GM21423 (cell line): ENCODE results near the gene TMEM175.

Experiments
- ATAC-seq: cut with Tn5 transposase; IDR thresholded peaks from one replicate; pipeline ENCODE4 v1.9.1; 2021; ENCODE audit warnings: mild to moderate bottlenecking, moderate library complexity; ENCODE audit not compliant: unreplicated experiment

TMEM175 gene

DNA sequence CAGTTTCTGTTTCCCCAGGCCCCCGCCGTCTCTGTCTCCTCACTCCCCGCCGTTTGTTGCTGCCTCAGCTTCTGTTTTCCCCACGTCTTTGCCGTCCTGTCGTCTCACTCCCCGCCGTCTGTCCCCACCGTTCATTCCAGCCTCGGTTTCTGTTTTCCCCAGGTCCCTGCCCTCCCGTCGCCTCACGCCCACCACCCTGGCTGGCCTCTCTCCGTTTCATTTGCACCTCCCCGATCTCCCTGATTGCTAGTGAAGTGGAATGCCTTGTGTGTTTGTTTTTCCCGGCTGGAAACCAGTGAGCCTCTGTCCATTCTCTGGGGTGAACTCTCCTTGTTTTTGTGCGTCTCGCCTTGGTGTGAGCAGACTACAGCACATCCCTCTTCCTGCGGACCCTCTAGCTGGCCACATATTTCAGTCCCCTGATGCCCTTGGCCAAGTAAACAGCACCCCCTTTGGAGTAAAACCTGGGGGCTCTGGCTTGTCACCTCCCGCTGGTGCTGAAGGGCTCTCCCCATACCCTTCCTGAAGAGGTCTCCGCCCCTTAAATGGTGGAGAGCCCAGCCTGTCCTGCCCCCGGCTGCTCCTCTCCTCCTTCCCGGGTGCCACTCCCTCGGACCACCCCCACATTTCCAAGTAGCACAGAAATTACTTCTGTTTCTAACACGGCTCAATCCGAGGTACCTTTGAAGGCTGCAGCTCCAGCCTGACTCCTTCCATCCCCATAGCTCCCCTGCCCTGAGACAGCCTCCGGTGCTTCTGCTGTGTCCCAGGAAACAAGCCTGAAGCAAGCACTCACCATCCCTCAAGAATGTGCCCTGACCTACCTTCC lies 13.2 kb downstream of the TMEM175 start:
- ATAC-seq, result no peak

DNA sequence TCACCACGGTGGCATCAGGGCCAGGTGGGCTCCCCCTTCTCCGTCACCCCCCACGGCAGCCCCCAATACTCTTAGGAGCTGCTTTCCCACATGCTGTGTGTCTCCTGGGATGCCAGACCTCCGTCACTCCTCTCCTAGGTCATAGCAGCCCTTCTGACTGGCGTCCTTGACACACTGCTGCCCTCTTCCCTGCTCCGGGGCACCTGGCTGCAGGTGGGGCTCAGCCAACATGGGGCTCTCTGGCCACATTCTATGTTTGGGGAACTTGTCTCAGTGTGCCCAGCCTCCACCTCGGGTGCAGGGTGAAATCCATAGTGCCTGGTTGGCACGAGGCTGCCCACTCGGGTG lies 13.8 kb downstream of the TMEM175 start:
- no peak for ATAC-seq

DNA sequence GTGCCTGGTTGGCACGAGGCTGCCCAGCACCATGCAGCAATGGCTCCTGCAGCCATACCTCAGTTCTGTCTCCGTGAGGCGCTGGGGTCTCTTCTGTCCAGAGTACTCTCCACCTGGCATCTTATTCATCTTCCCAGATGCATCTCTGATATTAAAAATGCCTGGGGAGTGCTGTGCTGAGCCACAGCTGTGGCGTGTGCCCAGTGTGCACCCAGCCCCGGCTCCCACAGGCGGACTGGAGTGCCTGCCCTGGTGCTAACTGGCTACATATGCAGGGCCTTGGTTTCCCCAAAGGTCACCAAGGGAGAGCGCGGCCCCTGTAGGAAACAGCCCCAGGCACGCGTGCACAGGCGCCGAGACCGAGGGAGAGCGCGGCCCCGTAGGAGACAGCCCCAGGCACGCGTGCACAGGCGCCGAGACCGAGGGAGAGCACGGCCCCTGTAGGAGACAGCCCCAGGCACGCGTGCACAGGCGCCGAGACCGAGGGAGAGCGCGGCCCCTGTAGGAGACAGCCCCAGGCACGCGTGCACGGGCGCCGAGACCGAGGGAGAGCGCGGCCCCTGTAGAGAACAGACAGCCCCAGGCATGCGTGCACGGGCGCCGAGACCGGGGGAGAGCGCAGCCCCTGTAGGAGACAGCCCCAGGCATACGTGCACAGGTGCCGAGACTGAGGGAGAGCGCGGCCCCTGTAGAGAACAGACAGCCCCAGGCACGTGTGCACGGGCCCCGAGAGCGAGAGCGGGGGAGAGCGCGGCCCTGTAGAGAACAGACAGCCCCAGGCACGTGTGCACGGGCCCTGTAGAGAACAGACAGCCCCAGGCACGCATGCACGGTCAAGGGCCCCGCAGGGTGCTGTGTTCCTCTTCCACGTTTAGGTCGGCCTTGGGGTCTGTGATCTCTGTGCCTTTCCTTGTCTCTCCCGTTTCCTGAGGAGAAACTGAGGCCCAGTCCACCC lies 14.5 kb downstream of the TMEM175 start:
- no peak for ATAC-seq

DNA sequence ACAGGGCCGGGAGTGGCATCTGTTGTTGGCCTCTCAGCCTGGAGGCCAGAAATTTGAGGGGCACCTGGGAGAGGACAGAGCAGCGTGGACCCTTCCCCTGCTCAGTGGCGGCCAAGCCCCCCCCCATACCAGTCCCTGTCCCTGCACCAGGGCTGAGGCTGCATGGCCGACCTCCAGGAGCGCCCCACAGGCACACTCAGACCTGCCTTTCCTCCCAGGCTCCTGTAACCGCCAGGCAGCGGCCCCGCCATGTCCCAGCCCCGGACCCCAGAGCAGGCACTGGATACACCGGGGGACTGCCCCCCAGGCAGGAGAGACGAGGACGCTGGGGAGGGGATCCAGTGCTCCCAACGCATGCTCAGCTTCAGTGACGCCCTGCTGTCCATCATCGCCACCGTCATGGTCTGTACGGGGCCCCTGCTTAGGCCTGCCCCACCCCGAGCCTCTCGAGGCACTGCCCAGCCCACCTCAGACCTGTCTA lies 15.3 kb downstream of the TMEM175 start:
- ATAC-seq, result no peak

DNA sequence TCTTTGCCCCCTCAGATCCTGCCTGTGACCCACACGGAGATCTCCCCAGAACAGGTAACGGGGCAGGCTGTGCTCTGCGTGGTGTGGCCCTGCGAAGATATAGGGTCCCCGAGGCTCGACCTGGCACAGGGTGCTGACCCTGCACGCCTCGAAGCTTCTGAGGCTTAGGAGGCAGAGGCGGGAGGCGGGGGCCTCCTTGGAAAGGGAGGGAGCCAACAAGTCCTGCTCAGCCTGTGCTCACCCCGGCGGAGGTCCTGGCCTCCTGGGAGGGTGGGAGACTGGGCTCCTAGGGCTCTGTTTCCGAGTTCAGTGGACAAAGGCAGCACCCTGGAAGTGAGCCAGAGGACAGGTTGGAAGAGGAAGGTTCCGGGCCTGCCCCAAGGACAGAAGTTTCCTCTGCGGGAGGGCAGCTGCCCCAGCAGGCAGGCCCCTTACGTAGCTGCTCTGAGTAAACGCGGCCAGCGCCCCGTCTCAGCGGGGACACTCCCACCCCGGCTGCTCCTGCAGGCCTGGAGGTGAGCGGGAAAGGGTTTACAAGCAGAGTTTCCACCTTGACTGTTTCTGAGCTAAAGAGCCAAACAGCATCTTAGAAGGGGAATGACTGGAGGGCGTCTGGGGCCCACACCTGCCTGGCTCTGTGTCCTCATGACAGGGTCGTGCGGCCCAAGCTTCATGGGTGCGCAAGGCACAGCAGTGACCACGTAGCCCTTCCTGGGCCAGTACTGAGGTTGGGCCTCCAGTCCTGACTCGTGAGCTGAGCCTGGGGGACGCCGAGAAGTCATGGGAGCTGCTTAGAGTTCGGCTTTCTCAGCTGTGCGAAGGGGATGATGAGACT lies 16.1 kb downstream of the TMEM175 start:
- no peak for ATAC-seq

DNA sequence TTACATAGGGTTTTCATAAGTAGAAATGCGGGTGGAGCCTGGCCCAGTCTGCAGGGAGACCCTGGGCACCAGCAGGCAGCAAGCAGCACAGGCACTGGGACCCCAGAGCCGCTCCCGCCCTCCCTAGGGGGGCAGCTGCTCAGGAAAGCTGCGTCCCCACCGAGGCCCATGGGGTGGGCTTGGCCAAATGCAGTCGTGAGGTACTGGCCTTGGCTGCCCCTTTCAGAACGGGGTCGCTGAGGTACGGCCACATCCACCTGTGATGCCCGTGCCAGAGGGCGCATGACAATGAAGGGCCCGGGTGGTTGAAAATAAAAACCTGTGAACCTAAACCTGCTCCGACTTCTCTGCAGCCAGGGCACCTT lies 16.7 kb downstream of the TMEM175 start:
- no peak for ATAC-seq

DNA sequence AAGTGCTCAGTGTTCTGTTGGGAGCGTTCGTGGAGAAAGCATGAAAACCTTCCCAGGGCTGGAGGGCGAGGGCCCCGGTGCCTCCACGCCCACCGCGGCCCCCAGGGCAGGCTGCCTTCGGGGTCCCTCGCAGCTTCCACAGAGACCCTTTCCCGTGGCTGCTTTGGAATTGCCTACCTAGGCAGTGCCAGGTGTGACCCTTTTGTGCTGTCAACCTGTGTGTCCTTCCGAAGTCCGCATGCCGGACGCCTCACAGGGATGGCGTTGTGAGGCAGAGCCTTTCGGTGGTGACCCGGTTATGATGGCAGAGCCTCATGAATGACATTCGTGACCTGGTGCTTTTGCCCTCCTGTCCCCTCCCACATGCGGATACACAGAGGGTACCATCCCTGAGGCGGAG lies 17.4 kb downstream of the TMEM175 start:
- no peak for ATAC-seq

DNA sequence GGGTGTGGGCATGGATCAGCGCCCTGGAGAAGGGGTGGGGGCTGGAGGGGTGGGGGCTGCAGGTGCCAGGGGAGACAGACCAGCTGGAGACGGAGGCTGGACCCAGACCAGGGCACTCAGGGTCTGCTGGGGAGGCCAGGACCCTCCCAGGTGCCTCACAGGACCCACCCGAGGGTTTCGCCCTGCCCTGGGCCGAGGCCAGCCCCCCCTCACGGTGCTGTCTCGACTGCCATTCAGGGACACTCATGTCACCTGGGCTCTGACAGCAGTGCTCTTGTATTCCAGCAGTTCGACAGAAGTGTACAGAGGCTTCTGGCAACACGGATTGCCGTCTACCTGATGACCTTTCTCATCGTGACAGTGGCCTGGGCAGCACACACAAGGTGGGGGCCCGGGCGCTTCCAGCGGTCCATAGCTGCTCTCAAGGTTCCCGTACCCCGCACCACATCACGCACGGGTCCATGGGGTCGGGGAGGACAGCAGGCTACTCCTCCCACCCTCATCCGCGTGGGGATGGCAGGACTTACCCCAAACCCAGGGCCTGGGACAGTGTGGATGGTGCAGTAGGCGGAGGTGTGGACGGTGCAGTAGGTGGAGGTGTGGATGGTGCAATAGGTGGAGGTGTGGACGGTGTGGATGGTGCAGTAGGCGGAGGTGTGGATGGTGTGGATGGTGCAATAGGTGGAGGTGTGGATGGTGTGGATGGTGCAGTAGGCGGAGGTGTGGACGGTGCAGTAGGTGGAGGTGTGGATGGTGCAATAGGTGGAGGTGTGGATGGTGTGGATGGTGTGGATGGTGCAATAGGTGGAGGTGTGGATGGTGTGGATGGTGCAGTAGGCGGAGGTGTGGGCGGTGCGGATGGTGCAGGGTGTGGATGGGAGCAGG lies 18.1 kb downstream of the TMEM175 start:
- ATAC-seq, result no peak

DNA sequence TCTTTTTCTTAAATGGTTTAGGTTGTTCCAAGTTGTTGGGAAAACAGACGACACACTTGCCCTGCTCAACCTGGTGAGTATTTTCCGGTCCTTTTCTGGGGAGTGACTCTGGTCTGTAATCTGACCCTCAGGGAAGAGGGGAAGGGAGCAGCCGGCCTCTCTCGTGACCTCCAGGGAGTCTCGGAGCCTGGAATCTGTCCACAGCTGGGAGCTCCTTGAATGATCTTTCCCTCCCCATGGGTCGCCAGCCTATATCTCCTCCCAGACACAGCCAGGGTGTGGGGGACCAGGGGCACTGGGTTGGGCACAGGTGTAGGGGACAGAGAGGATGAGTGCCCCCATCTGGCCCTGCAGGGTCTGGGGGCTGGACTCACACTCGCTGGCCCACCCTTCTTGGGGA lies 18.9 kb downstream of the TMEM175 start:
- no peak for ATAC-seq

DNA sequence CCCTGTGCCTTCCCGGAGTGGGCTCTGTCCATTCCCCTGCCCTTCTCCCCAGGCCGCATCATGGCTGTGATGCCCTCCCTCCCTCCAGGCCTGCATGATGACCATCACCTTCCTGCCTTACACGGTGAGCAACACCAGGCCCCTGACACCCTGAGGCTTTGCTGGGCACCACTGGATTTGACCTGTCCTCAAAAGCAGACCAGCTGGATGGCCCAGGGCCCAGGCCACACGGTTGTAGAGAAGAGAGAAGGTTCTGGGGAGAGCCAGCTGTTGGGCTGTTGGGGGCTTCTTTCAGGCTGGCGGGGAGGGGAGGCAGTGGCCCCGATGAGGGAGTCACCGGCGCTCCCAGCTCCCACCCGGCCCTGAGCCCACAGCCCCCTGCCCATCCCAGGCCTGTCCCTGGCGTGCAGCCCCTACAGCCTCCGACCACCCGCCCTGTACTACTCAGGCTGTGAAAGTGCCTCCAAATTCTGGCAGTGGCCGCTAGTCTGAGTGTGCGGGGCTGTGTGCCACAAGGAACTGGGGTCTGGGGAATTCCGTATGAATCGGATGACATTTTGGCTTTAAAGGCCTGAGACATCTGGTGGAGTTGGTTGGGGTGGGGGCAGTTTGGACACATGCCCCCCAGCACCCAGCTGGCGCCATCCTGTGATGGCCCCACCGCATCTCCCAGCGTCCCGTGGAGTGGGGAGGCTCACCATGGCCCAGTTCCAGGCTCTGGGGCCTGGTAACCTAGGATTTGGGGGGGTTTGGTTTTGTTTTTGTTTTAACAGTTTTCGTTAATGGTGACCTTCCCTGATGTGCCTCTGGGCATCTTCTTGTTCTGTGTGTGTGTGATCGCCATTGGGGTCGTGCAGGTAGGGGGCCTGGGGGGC lies 19.6 kb downstream of the TMEM175 start:
- no peak for ATAC-seq

DNA sequence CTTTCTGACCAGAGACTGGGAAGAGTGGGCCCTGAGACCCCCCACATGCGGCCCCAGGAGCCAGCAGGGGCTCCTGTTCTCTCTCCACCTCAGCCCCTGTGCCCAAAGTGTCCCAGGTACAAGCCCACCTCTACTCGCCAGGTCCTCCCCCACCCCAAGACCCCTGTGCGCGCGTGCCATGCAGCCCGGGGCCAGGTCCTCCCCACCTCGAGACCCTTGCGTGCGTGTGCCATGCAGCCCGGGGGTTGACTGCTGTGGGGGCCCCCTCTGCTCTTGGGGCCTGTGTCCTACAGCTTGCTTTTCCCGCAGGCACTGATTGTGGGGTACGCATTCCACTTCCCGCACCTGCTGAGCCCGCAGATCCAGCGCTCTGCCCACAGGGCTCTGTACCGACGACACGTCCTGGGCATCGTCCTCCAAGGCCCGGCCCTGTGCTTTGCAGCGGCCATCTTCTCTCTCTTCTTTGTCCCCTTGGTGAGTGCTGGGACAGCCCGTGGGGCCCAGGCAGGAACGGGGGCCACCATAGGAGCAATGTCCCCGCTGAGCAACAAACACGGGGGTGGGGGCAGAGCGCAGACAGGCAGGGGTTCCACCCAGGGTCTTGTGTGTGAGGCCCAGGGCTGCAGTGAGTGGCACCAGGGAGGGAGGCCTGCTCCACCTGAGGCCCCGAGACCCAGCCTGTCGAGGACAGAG lies 20.8 kb downstream of the TMEM175 start:
- ATAC-seq, result no peak

DNA sequence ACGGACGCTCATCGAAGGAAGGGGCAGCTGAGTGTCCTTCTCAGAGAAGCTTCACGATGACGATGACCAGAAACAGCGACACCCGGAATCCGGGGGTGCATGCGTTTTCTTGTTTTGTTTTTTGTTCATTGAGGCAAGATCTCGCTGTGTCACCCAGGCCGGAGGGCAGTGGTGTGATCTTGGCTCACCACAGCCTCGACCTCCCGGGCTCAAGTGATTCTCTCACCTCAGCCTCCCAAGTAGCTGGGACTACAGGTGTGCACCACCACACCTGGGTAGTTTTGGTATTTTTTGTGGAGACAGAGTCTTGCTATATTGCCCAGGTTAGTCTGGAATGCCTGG lies 21.3 kb downstream of the TMEM175 start:
- no peak for ATAC-seq

DNA sequence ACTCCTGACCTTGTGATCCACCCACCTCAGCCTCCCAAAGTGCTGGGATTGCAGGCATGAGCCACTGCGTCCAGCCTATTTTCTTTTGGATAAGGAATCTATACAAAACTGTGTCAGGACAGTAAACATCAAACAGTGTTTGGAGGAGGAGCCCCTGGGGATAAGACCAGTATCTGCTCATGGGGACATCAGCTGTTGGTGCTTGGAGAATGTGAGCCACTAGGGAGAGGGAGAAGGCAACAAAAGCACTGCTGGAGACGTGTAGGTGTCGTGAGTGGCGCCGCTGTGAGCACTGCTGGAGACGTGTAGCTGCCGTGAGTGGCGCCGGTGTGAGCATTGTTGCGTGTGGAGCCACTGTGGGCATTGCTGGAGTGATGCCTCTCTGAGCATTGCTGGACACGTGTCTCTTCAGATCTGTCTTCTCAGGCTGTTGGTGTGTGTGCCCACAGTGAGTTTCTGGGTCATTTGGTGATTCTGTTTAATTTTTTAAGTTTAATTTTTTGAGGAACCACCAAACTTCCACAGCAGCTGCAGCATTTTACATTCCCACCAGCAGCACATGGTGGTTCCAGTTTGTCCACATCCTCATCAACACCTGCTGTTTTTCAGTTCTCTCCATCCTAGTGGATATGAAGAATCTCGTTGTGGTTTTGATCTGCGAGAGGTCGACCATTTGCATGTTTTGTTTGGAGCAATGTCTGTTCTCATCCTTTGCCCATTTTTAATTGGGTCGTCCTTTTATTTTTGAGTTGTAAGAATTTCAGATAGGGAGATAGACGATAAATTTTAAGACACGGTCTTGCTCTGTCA lies 22.2 kb downstream of the TMEM175 start:
- ATAC-seq, result no peak

DNA sequence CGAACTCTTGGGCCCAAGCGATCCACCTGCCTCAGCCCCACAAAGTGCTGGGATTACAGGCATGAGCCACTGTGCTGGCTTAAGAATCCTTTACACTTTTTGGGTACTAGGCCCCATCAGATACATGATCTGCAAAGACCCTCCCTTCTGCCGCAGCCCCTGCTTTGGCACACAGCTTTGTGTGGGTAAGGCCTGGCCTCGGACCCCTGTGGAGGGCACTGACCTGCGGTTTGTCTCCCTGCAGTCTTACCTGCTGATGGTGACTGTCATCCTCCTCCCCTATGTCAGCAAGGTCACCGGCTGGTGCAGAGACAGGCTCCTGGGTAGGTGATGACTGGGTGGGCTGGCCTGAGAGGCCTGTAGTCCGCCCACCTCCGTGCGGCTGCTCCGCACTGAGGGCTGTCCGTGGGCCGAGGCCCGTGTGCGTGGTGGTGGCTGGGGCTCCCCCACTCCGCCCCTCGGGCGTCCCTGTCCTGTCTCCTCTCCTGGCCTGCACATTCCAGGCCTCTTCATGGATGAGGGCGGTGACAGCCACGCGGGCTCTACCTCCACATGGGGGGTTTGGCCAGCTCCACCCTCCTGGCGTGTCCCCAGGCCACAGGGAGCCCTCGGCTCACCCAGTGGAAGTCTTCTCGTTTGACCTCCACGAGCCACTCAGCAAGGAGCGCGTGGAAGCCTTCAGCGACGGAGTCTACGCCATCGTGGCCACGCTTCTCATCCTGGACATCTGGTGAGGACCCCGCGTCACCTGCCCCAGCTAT lies 23.1 kb downstream of the TMEM175 start:
- no peak for ATAC-seq

DNA sequence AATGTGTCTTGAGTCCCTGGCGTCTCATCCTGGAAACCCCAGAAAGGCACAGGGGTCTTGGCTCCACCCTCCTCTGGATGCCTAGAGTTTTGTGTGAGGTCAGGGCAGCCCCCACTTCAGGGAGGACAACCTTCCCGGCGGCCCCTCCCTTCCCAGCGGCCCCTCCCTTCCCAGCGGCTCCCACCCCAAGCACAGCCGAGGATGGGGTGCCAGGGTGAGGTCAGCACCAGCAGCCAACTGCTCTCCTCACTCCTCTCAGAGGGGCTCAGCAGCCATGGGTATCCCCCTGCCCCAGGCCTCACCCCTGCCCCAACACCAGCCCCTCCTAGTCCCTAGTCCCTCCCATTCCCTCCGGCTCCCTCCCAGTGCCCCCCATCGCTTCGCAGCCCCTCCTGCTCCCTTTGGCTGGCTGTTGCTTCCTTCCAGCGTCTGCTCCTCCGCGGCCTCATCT lies 23.7 kb downstream of the TMEM175 start:
- no peak for ATAC-seq

DNA sequence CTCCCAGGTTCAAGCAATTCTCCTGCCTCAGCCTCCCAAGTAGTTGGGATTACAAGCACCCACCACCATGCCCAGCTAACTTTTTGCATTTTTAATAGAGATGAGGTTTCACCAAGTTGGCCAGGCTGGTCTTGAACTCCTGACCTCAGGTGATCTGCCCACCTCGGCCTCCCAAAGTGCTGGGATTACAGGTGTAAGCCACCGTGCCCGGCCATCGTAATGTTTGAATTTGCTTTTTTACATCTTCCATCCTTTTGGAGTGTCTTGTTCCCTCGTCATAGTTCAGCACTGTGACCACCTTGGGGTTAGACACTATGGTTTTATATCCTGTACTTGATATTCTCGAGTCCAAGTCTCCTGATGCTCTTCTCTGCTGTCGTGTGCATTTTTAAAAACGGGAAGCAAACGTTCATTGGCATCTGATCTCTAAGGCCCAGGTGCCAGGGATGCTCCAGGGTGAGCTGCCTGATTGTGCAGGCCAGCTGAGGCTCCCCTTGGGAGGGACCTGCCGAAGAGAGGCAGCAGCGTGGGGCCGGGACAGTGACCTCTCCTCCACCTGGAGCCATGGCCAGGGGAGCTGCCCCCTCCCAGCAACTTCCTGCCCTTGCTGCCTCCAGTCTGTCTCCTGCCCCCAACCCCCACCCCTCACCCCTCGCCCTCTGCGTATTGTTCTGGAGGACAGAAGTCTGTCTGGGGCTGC lies 24.4 kb downstream of the TMEM175 start:
- no peak for ATAC-seq

DNA sequence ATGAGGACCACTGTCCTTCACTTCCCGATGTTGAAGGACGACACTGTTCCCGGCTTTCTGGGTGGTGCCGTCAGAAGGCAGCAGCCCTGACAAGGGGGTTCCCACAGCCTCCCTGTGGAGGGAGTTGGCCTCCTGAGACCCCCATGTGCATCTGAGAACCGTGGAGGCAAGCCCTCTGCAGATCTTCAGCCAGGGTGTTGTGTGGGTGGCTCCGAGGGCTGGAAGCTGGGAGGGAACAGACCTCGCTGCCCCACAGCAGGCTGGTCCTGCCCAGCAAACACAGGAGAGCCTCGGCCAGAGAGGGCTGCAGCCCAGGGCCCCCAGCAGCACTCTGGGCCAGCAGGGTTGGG lies 24.9 kb downstream of the TMEM175 start:
- ATAC-seq, result no peak
